IPS DF 6.9 (cell line): Measurements from ENCODE around the gene ATF7IP.

ENCODE experiments used
- DNase-seq: peaks from one replicate; pipeline ENCODE4 v3.0.0-alpha.2; 2013; ENCODE audit warnings: low read depth, low spot score
- H3K27ac ChIP-seq: one replicate; pipeline ENCODE4 v1.5.1; 2013; ENCODE audit warnings: low read length, control low read depth
- H3K27me3 ChIP-seq: 2 replicates; pipeline ENCODE4 v1.6.1; 2013; ENCODE audit warnings: mild to moderate bottlenecking, low read length; ENCODE audit not compliant: control insufficient read depth, insufficient read depth
- H3K36me3 ChIP-seq: 2 replicates; pipeline ENCODE4 v1.6.1; 2013; ENCODE audit warnings: low read length; ENCODE audit not compliant: control insufficient read depth, insufficient read depth
- H3K4me1 ChIP-seq: 2 replicates; pipeline ENCODE4 v1.6.1; 2013; ENCODE audit warnings: low read length; ENCODE audit not compliant: control insufficient read depth, insufficient read depth
- H3K4me3 ChIP-seq: 2 replicates; pipeline ENCODE4 v1.5.1; 2013; ENCODE audit warnings: mild to moderate bottlenecking, low read length
- H3K9me3 ChIP-seq: 2 replicates; pipeline ENCODE4 v1.6.1; 2013; ENCODE audit warnings: low read length, inconsistent platforms; ENCODE audit not compliant: control insufficient read depth, insufficient read depth
- WGBS: extraction: QIAGEN DNeasy Blood & Tissue Kit; methylation state at CpG from one replicate; pipeline ENCODE4 v1.1.7; 2013; ENCODE audit warnings: mixed read lengths, missing lambda C conversion rate; ENCODE audit not compliant: insufficient read length, insufficient coverage; 5-methylcytosine and 5-hydroxymethylcytosine counted together

ATF7IP gene

GRCh38 chr12:14435627-14436026 lies 70.1 kb downstream of the ATF7IP start:
- Histone ChIP-seq H3K4me3 (no peak overlapping the region), H3K27ac (no peak overlapping the region), H3K4me1 (no peaks in the 10 kb centered on the region), H3K36me3 (peaks cover 5% of the 10 kb centered on the region; the same call in 1 of the 2 replicates), H3K27me3 (no peaks in the 10 kb centered on the region), H3K9me3 (no peaks in the 10 kb centered on the region)
- DNase-seq = no peak
- WGBS = no CpG with 5 or more reads among the region's 1 CpG

DNA sequence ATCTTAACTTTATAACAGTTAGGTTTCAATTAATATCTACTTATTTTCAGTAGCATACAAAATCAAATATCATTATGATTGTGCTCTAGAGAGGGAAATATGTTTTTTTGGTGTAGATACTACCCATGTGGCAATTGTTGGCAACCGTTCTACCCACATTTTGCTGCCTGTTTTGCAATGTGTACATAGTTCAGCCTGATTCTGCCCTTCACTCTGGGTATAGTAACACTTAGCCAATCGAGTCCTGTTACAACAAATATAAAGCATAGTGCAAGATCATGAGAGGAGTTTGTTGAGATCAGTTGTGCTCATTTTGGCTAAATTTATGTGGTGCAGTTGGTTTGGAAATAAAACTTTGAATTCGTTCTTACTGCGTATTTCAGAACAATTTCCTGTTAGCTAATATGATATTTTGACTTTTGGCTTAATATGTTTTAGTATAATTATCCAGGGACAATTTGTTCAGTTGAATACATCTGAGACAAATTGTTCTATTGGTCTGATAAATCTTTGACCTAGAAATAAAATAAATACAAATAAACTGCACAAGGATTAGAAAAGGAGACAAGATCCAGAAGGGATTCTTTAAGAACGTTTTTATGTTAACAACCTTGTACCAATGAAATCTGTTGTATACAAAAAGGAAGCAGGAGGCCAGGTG lies 76.9 kb downstream of the ATF7IP start:
- Histone ChIP-seq H3K36me3 (peaks cover 5% of the 10 kb centered on the region; the same call in 1 of the 2 replicates), H3K27ac (no peak overlapping the region), H3K4me3 (no peak overlapping the region), H3K27me3 (no peaks in the 10 kb centered on the region), H3K9me3 (no peaks in the 10 kb centered on the region), H3K4me1 (no peaks in the 10 kb centered on the region)
- no CpG with 5 or more reads among the region's 5 CpGs for WGBS
- DNase-seq = no peak

DNA sequence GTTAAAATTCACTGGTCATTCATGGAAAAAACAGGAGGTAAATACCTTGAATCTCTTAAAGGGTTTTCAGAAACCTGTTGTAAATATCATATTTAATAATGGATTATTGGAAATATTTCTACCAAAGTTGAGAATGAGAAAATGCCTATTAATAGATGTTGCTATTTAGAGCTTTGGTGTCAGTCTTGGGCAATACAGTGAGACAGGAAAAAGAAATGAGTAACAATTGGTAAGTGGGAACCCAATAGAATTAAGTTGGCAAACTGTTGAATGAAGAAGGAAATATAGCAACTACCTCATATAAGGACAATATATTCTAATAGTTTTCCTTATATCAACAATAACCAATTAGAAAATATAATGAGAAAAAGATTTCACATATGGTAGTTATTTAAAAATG lies 78.0 kb downstream of the ATF7IP start:
- no peaks in the 10 kb centered on the region for H3K9me3 ChIP-seq
- no peak for DNase-seq
- no peaks in the 10 kb centered on the region for H3K27me3 ChIP-seq
- no peak overlapping the region for H3K4me3 ChIP-seq
- peaks cover 1% of the 10 kb centered on the region; the same call in 1 of the 2 replicates for H3K36me3 ChIP-seq
- no peak overlapping the region for H3K27ac ChIP-seq
- no peaks in the 10 kb centered on the region for H3K4me1 ChIP-seq

GRCh38 chr12:14450479-14450878 lies 85.0 kb downstream of the ATF7IP start:
- Histone ChIP-seq H3K27me3 (no peaks in the 10 kb centered on the region), H3K9me3 (no peaks in the 10 kb centered on the region), H3K4me1 (no peaks in the 10 kb centered on the region; the same call in 1 of the 2 replicates), H3K4me3 (no peak overlapping the region), H3K36me3 (no peaks in the 10 kb centered on the region; the same call in 1 of the 2 replicates), H3K27ac (no peak overlapping the region)
- DNase-seq = no peak

DNA sequence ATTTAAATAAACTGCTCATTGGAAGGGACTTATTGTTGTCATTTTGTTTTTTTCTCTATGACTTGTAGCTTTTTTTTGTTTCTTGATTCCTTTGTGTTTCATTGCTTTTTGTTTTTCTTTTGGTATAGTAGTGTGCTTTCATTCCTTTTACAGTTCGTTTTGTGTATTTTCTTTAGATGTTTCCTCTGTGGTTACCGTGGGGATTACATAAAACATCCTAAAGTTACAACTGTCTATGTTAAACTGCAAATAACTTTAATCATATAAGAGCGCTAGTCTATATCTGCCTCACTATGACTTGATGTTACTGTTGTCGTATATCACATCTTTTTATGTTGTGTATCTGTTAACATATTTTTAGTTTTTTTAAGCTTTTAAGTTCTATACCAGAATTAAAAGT lies 86.9 kb downstream of the ATF7IP start:
- no CpG with 5 or more reads among the region's 4 CpGs for WGBS
- Histone ChIP-seq H3K4me1 (no peaks in the 10 kb centered on the region; the same call in 1 of the 2 replicates), H3K27ac (no peak overlapping the region), H3K36me3 (no peaks in the 10 kb centered on the region; the same call in 1 of the 2 replicates), H3K4me3 (no peak overlapping the region), H3K9me3 (no peaks in the 10 kb centered on the region), H3K27me3 (no peaks in the 10 kb centered on the region)
- no peak for DNase-seq

DNA sequence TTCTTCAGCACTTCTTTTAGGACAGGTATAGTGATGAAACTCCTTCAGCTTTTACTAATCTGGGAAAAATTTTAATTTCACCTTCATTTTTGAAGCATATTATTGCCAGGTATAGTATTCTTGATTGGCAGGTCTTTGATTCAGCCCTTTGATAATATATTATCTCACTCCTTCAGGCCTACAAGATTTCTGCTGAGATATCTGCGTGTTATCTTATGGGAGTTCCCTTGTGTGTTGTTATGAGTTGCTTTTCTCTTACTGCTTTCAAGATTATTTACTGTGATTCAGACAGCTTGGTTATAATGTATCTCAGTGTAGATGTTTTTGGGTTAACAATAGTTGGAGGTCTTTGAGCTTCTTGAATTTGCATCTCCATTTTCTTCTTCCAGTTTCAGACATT lies 87.4 kb downstream of the ATF7IP start:
- no CpG with 5 or more reads among the region's 1 CpG for WGBS
- H3K27ac ChIP-seq = no peak overlapping the region
- no peaks in the 10 kb centered on the region for H3K9me3 ChIP-seq
- H3K4me3 ChIP-seq = no peak overlapping the region
- no peak for DNase-seq
- H3K4me1 ChIP-seq = no peaks in the 10 kb centered on the region; the same call in 1 of the 2 replicates
- H3K36me3 ChIP-seq = no peaks in the 10 kb centered on the region; the same call in 1 of the 2 replicates
- H3K27me3 ChIP-seq = no peaks in the 10 kb centered on the region

DNA sequence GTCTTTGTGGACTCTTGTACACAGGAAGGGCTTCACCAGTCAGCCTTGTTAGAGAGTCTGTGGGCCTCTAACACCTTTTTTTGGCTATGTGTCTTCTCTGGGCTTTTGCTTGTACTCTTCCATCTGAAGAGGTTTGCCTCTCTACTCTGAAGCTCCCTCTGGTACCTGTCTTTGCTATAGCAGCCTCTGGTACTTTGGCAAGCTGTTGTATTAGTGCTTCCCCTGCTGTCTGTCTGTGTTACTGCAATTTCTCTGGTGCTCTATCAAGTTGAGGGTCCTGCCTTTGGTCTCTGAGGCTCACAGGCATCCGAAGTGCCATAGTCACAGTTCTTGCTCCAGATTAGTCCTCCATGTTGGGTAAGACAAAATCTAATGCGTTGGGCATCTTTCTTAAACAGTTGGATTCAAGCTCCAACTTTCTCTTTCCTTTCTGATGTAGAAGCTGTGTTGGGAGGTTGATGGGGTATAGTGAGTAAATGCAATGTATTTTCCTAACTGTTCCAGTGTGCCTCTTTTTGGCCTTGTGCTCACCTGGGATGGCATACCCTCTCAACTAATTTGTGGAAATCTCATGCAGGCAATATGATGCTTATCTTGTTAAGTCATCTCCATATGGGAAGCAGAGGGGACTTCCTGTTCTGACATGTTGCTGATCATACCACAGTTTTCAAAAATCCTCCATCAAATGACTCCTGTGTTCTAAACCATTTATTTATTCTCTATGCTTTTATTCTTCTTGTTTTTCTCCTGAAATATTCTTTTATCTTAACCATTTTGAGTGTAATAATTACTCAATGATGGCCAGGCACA lies 88.8 kb downstream of the ATF7IP start:
- Histone ChIP-seq H3K9me3 (no peaks in the 10 kb centered on the region), H3K27me3 (no peaks in the 10 kb centered on the region), H3K4me1 (no peaks in the 10 kb centered on the region; the same call in 1 of the 2 replicates), H3K36me3 (no peaks in the 10 kb centered on the region; the same call in 1 of the 2 replicates), H3K4me3 (no peak overlapping the region), H3K27ac (no peak overlapping the region)
- peak; percentile 61 for DNase-seq
- WGBS = no CpG with 5 or more reads among the region's 2 CpGs

- no peak for DNase-seq
- H3K36me3 ChIP-seq = peaks cover 3% of the 10 kb centered on the region; the same call in 1 of the 2 replicates
- H3K27me3 ChIP-seq = no peaks in the 10 kb centered on the region
- no CpG with 5 or more reads among the region's 5 CpGs for WGBS
- H3K4me1 ChIP-seq = no peaks in the 10 kb centered on the region
- H3K9me3 ChIP-seq = no peaks in the 10 kb centered on the region
- no peak overlapping the region for H3K4me3 ChIP-seq
- no peak overlapping the region for H3K27ac ChIP-seq
These were observed 94.8 kb downstream of the ATF7IP start for GRCh38 chr12:14460212-14460841.

- no peak for DNase-seq
- Histone ChIP-seq H3K27me3 (no peaks in the 10 kb centered on the region), H3K9me3 (no peaks in the 10 kb centered on the region), H3K4me3 (no peak overlapping the region), H3K27ac (no peak overlapping the region), H3K36me3 (no peaks in the 10 kb centered on the region), H3K4me1 (no peaks in the 10 kb centered on the region)
- no CpG with 5 or more reads among the region's 1 CpG for whole genome bisulfite sequencing
These were observed 106.0 kb downstream of the ATF7IP start for GRCh38 chr12:14471497-14471896.

- Histone ChIP-seq H3K36me3 (no peaks in the 10 kb centered on the region; the same call in 1 of the 2 replicates), H3K4me1 (no peaks in the 10 kb centered on the region), H3K27ac (no peak overlapping the region), H3K27me3 (no peaks in the 10 kb centered on the region), H3K9me3 (no peaks in the 10 kb centered on the region), H3K4me3 (no peak overlapping the region)
- WGBS = no CpG with 5 or more reads among the region's 4 CpGs
- DNase-seq = no peak
These were observed 108.3 kb downstream of the ATF7IP start for GRCh38 chr12:14473707-14474287.
